Measurements from ENCODE around the gene P2RX2. TPM values are rescaled to one million over a fixed set of nuclear protein-coding genes. Genes with fewer than 3 reads are reported as not detected.

Gene P2RX2
- total RNA-seq, 4 donors from 2014 or later = not detected

DNA sequence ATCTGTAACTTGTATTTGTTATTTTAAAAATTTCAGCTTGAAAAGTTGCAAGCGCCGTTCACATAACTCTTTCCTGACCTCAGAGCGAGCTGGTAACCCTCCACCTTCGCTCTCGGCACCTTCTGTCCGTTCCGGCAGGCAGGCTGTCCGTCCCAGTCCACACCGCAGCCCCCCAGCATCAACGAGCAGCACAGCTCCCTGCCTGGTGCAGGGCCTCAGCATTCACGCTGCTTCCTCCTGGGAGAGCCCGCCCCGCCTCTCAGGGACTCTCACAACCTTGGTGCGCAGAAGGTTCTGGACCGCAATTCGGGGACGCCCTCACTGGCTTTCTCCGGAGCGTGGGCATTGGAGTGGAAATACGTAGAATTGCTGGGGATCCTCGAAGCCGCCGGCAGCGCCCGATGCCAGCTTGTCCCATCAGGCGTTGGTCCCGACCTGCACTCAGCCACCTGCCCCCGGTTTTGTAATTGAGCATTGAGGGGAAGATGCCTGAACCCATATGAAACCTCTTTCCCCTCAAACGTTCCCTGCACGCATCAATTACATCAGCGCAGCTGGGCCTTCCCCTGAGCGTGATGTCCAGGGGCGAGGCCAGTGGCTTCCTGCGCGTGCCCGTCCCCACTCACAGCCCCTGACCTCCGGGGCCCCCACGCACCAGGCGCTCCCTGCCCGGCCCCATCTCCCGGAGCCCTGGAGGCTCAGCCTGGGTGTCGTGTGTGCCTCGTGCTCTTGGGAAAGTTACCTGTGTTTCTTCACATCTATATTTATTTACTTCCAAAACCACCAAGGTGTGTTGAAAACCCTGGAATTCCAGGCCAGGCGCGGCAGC is 27.3 kb upstream of the P2RX2 start:
- TF ChIP-seq, protein P1, sequence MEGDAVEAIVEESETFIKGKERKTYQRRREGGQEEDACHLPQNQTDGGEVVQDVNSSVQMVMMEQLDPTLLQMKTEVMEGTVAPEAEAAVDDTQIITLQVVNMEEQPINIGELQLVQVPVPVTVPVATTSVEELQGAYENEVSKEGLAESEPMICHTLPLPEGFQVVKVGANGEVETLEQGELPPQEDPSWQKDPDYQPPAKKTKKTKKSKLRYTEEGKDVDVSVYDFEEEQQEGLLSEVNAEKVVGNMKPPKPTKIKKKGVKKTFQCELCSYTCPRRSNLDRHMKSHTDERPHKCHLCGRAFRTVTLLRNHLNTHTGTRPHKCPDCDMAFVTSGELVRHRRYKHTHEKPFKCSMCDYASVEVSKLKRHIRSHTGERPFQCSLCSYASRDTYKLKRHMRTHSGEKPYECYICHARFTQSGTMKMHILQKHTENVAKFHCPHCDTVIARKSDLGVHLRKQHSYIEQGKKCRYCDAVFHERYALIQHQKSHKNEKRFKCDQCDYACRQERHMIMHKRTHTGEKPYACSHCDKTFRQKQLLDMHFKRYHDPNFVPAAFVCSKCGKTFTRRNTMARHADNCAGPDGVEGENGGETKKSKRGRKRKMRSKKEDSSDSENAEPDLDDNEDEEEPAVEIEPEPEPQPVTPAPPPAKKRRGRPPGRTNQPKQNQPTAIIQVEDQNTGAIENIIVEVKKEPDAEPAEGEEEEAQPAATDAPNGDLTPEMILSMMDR (IDR thresholded peaks at IDR 0.05; ENCODE audit: low read depth) = no peak

DNA sequence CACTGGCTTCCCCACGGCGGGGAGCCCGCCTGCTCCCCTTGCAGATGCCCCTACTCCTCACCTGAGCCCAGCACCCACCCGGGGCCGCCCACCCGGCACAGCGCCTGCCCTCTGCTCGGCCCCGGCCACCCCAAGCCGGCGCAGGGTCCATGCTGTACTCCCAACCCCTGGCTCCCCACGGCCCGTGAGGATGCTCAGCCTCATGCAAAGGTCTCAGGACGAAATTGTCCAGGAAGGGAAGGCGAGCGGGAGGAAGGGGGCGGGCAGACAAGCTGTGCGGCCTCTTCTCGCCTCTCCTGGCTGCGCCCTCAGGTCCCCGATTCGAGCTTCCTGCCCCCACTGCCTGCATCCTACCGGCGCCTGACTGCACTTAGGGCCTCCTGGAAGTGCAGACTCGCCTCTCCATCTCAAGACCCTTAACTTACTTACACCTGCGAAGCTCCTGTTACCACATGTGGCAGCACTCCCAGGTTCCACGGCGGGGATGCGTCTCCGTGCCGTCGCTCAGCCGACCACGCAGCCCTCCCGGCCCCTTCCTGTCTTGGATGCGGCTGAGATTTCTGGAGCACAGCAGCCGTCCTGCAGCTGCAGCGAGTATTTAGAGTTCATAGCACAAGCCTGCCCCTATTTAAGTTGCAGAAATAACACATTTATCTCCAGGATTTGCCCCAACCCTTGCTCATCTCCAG is 26.1 kb upstream of the P2RX2 start:
- TF ChIP-seq, protein P1 (IDR thresholded peaks at IDR 0.05; ENCODE audit: low read depth) = no peak

DNA sequence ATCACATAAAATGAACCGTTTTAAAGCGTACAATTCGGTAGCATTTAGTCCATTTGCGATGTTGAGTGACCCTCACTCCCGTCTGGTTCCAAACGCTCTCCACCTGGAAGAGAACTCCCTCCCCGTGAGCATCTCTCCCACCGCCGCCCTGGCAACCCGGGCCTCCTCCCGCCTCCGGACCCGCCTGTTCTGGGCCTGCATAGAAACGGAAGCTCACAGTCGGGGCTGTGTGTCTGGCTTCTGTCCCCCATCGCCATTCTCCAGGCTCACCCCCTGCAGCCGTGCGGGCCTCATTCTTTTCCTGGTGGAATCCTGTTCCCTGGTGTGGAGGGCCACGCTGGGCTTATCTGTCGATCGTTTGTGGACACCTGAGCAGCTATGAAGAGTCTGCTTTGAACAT is 25.5 kb upstream of the P2RX2 start:
- TF ChIP-seq, protein P1 (IDR thresholded peaks at IDR 0.05; ENCODE audit: low read depth) = no peak

DNA sequence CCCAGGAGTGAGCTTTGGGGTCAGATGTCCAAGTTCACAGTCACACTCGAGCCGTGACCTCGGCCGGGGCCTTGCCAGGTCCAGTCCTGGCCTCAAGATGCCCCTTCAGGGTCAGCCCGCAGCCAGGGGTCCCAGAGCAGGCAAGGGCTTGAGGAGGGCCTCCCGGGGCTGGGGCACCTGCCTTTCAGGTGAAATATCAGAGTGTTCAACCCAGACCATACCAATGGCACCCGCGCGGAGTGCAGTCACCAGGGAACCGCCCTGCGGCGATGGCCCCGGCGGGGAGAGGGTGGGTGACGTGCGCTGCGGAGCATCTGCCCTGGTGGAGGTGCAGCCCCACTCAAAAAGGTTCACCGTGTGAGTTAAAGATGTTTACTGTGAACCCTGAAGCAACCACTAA is 25.1 kb upstream of the P2RX2 start:
- TF ChIP-seq, protein P1 (IDR thresholded peaks at IDR 0.05; ENCODE audit: low read depth) = no peak

DNA sequence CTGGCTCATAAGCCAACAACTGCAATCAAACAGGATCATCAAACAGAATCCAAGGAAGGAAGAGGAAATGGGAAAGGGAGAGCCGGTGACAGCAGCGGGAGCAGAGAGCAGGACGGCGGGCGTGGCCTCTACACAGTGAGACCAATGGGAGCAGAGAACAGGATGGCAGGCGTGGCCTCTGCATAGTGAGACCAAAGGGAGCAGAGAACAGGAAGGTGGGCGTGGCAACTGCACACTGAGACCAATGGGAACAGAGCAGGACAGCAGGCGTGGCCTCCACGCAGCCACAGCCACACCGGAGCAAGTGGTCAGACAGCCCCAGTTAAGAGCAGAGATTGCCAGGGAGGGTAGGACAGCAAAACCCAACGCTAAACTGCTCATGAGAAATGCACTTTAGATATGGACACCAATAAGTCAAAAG is 24.6 kb upstream of the P2RX2 start:
- TF ChIP-seq, protein P1 (IDR thresholded peaks at IDR 0.05; ENCODE audit: low read depth) = no peak

GRCh38 chr12:132595183-132595582 is 23.4 kb upstream of the P2RX2 start:
- TF ChIP-seq, protein P1 (IDR thresholded peaks at IDR 0.05; ENCODE audit: low read depth) = no peak

DNA sequence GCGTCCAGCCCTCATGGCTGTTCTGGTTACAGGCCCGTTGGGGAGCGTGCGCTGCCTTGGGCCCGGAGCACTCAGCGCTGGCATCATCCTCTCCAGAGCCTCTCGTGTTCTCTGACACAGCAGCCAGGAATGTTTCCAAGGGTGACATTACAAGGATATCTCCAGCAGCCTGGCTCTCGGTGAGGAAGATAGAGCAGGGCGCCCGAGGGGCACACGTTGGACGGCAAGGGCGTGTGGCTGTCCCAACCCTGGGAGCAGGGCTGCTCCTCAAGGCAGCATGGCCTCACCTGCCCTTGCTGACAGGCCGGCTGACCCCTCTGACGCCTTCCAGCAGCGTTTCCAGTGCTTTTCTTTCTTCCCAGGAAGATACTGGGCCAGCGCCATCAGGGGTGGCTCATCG is 22.6 kb upstream of the P2RX2 start:
- TF ChIP-seq, protein P1 (IDR thresholded peaks at IDR 0.05; ENCODE audit: low read depth) = no peak
